ENCODE data around the gene TRNT1.

Gene TRNT1

GRCh38 chr3:3126477-3127431, at the start of gene TRNT1:
TSS of gene TRNT1 (plus strand) at chr3:3126940. CDS start at chr3:3129041, 2,101 bp downstream.
- peak; percentile 97 for DNase-seq
- TF ChIP-seq CTCF (IDR thresholded peaks at IDR 0.05) = no peak
- Mint-ChIP-seq H3K27ac (peak within 1 kb of the TSS; percentile 97), H3K9me3 (peaks cover 8% of the 10 kb centered on the region), H3K36me3 (ENCODE audit: low read depth) (peaks cover 31% of the 10 kb centered on the region), H3K4me3 (peak within 1 kb of the TSS; percentile 96), H3K27me3 (ENCODE audit: low read depth, poor library complexity) (no peaks in the 10 kb centered on the region), H3K4me1 (peaks cover 31% of the 10 kb centered on the region)

GRCh38 chr3:3080309-3080708, 46.4 kb upstream of the TRNT1 start:
- no peak for TF ChIP-seq CTCF (IDR thresholded peaks at IDR 0.05)
- H3K4me3 Mint-ChIP-seq = no peak overlapping the region

GRCh38 chr3:3081381-3082233, 45.1 kb upstream of the TRNT1 start:
- no peak for TF ChIP-seq CTCF (IDR thresholded peaks at IDR 0.05)
- Mint-ChIP-seq H3K9me3 (no peaks in the 10 kb centered on the region), H3K36me3 (ENCODE audit: low read depth) (no peaks in the 10 kb centered on the region), H3K4me3 (no peak overlapping the region), H3K27ac (no peak overlapping the region), H3K27me3 (ENCODE audit: low read depth, poor library complexity) (no peaks in the 10 kb centered on the region), H3K4me1 (peaks cover 6% of the 10 kb centered on the region)
- DNase-seq = no peak

More at GRCh38 chr3:3080309-3080708, 46.4 kb upstream of the TRNT1 start:
- no peak for DNase-seq
- H3K4me1 Mint-ChIP-seq = peaks cover 6% of the 10 kb centered on the region
- no peaks in the 10 kb centered on the region for H3K9me3 Mint-ChIP-seq
- no peak overlapping the region for H3K27ac Mint-ChIP-seq
- H3K27me3 Mint-ChIP-seq (ENCODE audit: low read depth, poor library complexity) = no peaks in the 10 kb centered on the region
- H3K36me3 Mint-ChIP-seq (ENCODE audit: low read depth) = no peaks in the 10 kb centered on the region

- H3K9me3 Mint-ChIP-seq = no peaks in the 10 kb centered on the region
- no peak overlapping the region for H3K27ac Mint-ChIP-seq
- no peak for DNase-seq
- H3K4me1 Mint-ChIP-seq = peaks cover 6% of the 10 kb centered on the region
- no peak for TF ChIP-seq CTCF (IDR thresholded peaks at IDR 0.05)
- no peaks in the 10 kb centered on the region for H3K36me3 Mint-ChIP-seq (ENCODE audit: low read depth)
- H3K27me3 Mint-ChIP-seq (ENCODE audit: low read depth, poor library complexity) = no peaks in the 10 kb centered on the region
- no peak overlapping the region for H3K4me3 Mint-ChIP-seq
Measured at GRCh38 chr3:3082234-3082924, 44.4 kb upstream of the TRNT1 start.

- peaks cover 6% of the 10 kb centered on the region for H3K4me1 Mint-ChIP-seq
- no peaks in the 10 kb centered on the region for H3K36me3 Mint-ChIP-seq (ENCODE audit: low read depth)
- H3K27me3 Mint-ChIP-seq (ENCODE audit: low read depth, poor library complexity) = no peaks in the 10 kb centered on the region
- H3K9me3 Mint-ChIP-seq = no peaks in the 10 kb centered on the region
- H3K27ac Mint-ChIP-seq = no peak overlapping the region
- TF ChIP-seq CTCF (IDR thresholded peaks at IDR 0.05) = no peak
- DNase-seq = no peak
- H3K4me3 Mint-ChIP-seq = no peak overlapping the region
Measured at GRCh38 chr3:3084890-3085289, 41.9 kb upstream of the TRNT1 start.

Data from nephron progenitor cell (in vitro differentiated cells).